ENCODE data around the gene RPL37. TPM values are rescaled to one million over a fixed set of nuclear protein-coding genes. Genes with fewer than 3 reads are reported as not detected.

Gene RPL37
- total and polyA plus RNA-seq, 8 donors = 87.9 to 2,879 (median 1,228) TPM

DNA sequence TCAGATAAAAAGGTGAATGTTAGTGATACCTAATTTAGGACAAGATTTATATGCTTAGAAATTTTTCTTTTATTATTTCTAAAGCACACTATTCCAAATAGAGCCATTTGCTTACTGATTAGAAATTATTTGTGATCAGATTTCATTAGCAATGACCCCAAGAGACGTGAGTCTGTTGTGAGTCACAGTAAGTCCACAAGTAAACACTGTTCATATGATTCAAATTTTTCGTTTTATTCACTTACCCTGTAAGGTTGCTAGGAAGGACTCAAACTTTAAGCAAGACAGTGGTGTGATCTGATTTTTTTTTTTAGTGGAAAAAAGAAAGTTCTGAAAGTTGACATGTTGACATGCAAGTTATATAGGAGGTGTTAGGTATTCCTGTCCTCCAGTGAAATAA, 7.3 kb upstream of the RPL37 start:
- Histone ChIP-seq H3K9me3 (no peaks in the 10 kb centered on the region), H3K27me3 (no peaks in the 10 kb centered on the region), H3K36me3 (peaks cover 0 to 7% (median 7%) of the 10 kb centered on the region in 4 donors), H3K4me3 (peak overlapping the region; percentile 35 to 47 (median 41)), H3K27ac (peak overlapping the region in 4 of 5 donors; percentile 83 to 88 (median 84)), H3K4me1 (peaks cover 0 to 47% (median 14%) of the 10 kb centered on the region in 4 donors)
- no peak for DNase-seq
- 15 to 28% (median 24%) methylated on average over 2 of the region's 2 CpGs for WGBS, 5 donors
- intact Hi-C loops (cut with DNase I; ENCODE audit: low total_unique reads) = no loop called here
- TF ChIP-seq POLR2A (IDR thresholded peaks at IDR 0.05) (no peak), POLR2AphosphoS5 (IDR thresholded peaks at IDR 0.05) (peak in 1 of 3 donors; percentile 15), EP300 (IDR thresholded peaks at IDR 0.05) (no peak)
- TF ChIP-seq, protein P1, sequence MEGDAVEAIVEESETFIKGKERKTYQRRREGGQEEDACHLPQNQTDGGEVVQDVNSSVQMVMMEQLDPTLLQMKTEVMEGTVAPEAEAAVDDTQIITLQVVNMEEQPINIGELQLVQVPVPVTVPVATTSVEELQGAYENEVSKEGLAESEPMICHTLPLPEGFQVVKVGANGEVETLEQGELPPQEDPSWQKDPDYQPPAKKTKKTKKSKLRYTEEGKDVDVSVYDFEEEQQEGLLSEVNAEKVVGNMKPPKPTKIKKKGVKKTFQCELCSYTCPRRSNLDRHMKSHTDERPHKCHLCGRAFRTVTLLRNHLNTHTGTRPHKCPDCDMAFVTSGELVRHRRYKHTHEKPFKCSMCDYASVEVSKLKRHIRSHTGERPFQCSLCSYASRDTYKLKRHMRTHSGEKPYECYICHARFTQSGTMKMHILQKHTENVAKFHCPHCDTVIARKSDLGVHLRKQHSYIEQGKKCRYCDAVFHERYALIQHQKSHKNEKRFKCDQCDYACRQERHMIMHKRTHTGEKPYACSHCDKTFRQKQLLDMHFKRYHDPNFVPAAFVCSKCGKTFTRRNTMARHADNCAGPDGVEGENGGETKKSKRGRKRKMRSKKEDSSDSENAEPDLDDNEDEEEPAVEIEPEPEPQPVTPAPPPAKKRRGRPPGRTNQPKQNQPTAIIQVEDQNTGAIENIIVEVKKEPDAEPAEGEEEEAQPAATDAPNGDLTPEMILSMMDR (IDR thresholded peaks at IDR 0.05) = no peak

DNA sequence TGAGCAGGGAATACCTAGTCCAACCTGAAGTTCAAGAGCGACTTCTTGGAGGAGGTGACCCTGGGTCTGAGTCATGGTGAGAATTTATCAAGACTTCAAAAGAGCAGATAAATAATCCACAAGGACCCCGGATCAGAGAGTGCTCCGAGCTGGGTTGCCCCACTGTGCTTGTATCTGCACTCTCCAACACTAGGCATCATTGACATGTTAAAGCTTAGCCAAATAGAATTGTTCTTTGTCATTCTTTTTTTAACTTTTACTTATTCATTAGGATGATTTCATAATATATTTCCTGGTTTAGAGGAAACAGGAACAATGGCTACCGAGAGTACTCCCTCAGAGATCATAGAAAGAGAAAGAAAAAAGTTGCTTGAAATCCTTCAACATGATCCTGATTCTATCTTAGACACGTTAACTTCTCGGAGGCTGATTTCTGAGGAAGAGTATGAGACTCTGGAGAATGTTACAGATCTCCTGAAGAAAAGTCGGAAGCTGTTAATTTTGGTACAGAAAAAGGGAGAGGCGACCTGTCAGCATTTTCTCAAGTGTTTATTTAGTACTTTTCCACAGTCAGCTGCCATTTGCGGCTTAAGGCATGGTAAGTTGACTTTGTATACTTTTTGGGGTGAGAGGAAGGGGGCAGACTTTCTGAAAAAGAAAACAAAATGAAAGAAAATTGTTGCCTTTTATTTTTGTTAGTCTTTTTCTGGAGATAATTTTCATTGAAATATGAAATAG, 6.2 kb upstream of the RPL37 start, which contains the start of gene CARD6:
Gene CARD6 (plus strand): TSS at position 300 of the 738 bp plus-strand sequence. CDS start 16 bp downstream, at position 316.
- TF ChIP-seq POLR2A (IDR thresholded peaks at IDR 0.05) (no peak), POLR2AphosphoS5 (IDR thresholded peaks at IDR 0.05) (peak in 1 of 3 donors; percentile 11)
- no peaks in the 10 kb centered on the region for H3K27me3 ChIP-seq
- peaks cover 0 to 7% (median 1%) of the 10 kb centered on the region in 4 donors for H3K36me3 ChIP-seq
- H3K9me3 ChIP-seq = no peaks in the 10 kb centered on the region
- DNase-seq = peak in 1 of 2 donors; percentile 62
- H3K4me3 ChIP-seq = peak within 1 kb of the TSS; percentile 35 to 47 (median 41)
- H3K4me1 ChIP-seq = peaks cover 0 to 42% (median 15%) of the 10 kb centered on the region in 4 donors
- H3K27ac ChIP-seq = peak within 1 kb of the TSS; percentile 70 to 88 (median 84)
- intact Hi-C loops (cut with DNase I; ENCODE audit: low total_unique reads) = no loop called here
- 8 to 14% (median 11%) methylated on average over 9 of the region's 9 CpGs for WGBS, 5 donors

DNA sequence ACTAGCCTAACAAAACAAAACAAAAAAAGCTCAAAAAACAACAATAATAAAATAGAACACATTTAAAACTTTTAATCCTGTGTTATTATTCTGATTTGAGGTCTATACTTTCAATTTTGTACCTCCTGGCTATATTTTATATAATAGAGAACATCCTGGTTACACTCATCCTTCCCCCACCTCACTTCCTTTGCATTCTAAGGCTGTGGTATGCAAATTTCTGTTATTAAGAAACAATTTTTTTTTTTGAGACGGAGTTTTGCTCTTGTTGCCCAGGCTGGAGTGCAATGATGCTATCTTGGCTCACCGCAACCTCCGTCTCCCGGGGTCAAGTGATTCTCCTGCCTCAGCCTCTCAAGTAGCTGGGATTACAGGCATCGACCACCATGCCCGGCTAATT, 3.1 kb upstream of the RPL37 start:
- TF ChIP-seq, protein P1 (IDR thresholded peaks at IDR 0.05) = no peak
- no peak for TF ChIP-seq POLR2AphosphoS5 (IDR thresholded peaks at IDR 0.05)
- TF ChIP-seq POLR2A (IDR thresholded peaks at IDR 0.05) = no peak
- TF ChIP-seq EP300 (IDR thresholded peaks at IDR 0.05) = no peak
- WGBS, 5 donors = 87 to 96% (median 91%) methylated on average over 6 of the region's 6 CpGs
- Histone ChIP-seq H3K9me3 (no peaks in the 10 kb centered on the region), H3K27ac (no peak overlapping the region), H3K27me3 (no peaks in the 10 kb centered on the region), H3K4me3 (no peak overlapping the region), H3K36me3 (peaks cover 4 to 12% (median 11%) of the 10 kb centered on the region in 4 donors), H3K4me1 (peaks cover 12 to 43% (median 28%) of the 10 kb centered on the region in 4 donors)
- no peak for DNase-seq
- intact Hi-C loops (cut with DNase I; ENCODE audit: low total_unique reads) = loop anchor here (10.0 kb wide), 1 partner anchor 83 kb away; the partner anchor contains the start of gene TTC33

DNA sequence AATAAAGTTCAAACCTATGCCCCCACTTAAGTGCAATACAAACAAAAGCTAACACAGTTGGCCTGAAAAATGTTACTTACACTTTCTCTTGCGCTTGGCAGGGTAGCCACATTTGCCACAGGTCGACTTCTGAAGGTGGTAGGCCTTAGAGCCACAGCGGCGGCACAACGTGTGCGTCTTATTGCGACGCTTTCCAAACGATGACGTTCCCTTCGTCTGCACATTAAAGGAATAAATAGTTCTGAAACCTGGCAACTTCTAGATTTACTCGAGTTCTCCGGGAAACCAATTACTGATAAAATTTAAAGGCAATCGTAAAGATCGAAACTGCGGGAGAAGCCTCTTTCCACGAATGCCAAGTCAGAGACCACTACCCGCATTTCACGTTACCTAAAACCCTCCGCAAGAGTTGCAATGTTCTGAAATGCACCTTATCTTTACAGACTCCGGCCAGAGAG, 602 bp downstream of the RPL37 start:
- DNase-seq = peak; percentile 39 to 77
- H3K27me3 ChIP-seq = no peaks in the 10 kb centered on the region
- peaks cover 12 to 42% (median 32%) of the 10 kb centered on the region in 4 donors for H3K4me1 ChIP-seq
- peak overlapping the region; percentile 90 to 99 (median 97) for H3K27ac ChIP-seq
- intact Hi-C loops (cut with DNase I; ENCODE audit: low total_unique reads) = loop anchor here (10.0 kb wide), 1 partner anchor 80 kb away; the partner anchor contains the start of gene TTC33
- H3K4me3 ChIP-seq = peak overlapping the region; percentile 62 to 88 (median 75)
- whole genome bisulfite sequencing, 5 donors = 0 to 1% (median 1%) methylated on average over 21 of the region's 21 CpGs
- peaks cover 39 to 48% (median 47%) of the 10 kb centered on the region in 4 donors for H3K36me3 ChIP-seq
- H3K9me3 ChIP-seq = no peaks in the 10 kb centered on the region
- no peak for TF ChIP-seq EP300 (IDR thresholded peaks at IDR 0.05)
- TF ChIP-seq, protein P1 (IDR thresholded peaks at IDR 0.05) = no peak
- TF ChIP-seq POLR2A (IDR thresholded peaks at IDR 0.05) = no peak
- no peak for TF ChIP-seq POLR2AphosphoS5 (IDR thresholded peaks at IDR 0.05)
